VCaP (cell line): ENCODE measurements around the gene TBRG1.

ENCODE experiments used
- H3K27ac ChIP-seq: fragments of 450-650 bp; 2 replicates; pipeline ENCODE4 v1.5.1; 2017
- TF ChIP-seq, protein P1 (sequence below): fragments of 450-650 bp; conservative IDR thresholded peaks from 2 replicates; pipeline ENCODE4 v1.5.1; 2017; ENCODE audit warnings: mild to moderate bottlenecking, moderate library complexity

TBRG1 gene

DNA sequence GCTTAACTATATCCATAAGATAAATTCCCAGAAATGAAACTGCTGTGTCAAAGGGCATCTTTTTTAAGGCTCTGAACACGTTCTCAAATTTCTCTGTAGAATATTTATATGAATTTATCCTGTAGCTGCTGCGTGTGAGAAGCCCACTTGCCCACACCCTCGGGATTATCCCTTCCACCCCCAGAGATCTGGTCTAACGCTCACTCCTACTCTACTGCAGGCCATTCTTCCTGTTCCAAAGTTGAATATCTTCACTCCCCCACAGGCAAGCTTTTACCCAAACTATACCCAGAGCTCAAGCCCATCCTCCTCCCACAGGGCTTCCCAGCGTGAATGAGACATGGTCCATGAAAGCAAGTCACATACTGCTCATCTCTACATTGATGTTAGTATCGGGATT is 25.9 kb downstream of the TBRG1 start:
- TF ChIP-seq, protein P1, sequence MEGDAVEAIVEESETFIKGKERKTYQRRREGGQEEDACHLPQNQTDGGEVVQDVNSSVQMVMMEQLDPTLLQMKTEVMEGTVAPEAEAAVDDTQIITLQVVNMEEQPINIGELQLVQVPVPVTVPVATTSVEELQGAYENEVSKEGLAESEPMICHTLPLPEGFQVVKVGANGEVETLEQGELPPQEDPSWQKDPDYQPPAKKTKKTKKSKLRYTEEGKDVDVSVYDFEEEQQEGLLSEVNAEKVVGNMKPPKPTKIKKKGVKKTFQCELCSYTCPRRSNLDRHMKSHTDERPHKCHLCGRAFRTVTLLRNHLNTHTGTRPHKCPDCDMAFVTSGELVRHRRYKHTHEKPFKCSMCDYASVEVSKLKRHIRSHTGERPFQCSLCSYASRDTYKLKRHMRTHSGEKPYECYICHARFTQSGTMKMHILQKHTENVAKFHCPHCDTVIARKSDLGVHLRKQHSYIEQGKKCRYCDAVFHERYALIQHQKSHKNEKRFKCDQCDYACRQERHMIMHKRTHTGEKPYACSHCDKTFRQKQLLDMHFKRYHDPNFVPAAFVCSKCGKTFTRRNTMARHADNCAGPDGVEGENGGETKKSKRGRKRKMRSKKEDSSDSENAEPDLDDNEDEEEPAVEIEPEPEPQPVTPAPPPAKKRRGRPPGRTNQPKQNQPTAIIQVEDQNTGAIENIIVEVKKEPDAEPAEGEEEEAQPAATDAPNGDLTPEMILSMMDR = no peak

DNA sequence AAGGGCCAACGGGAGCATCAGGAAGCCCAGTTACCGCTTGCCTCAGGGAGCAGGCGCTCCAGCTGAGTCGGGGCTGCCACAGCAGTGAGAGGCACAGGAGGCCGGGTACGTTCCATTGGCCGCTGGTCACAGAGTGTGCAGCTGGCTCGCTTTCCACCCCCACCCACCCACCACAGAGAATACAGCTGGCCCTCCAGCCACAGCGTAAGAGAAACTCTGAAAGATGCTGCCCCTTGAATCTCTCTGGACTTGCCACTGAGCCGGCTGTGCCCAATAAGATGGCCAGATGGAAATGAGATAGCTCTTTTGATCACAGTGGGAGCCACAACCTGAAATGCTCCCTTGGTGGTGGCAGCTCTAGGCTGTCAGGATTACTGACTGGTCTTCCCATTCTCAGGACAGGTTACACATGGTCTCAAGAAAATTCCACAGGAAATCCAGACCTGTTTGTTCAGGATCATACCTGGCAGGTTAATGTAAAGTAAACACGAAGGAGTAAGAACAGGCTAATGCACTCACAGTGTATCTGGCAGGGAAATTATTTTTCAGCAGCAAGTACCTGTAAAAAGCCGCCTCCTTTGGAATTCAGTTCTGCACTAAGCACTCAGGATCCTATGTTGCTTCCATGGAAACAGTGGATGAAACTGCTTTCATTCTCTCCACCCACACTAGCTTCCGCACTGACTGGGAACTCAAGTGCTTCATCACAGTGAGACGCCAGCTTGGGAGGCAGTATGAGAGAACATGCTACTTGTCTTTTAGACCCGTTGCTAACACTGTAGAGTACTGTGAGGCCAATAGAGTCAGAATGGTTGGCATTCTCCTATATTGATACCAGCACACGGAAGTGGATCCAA is 34.3 kb downstream of the TBRG1 start:
- H3K27ac ChIP-seq = peak overlapping the region; percentile 96
- TF ChIP-seq, protein P1 = no peak

More for the DNA sequence above, 25.9 kb downstream of the TBRG1 start:
- no peak overlapping the region for H3K27ac ChIP-seq

DNA sequence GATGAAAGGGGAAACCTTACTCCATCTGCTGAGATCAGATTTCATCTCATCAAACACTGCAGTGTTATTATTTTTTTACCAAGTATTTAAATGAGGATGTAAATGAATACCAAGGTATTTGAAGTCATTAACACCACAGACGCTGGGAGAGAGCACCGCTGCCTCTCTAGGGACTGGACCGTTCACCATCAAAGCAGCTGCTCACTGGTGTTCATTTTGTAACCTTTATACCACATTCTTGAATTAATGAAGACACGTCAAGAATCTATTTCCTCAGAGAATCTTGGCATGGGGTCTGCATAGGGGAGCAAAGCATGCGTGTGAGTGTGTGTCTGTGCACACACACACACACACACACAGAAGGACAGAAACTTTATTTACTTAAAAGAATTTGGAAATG is 35.2 kb downstream of the TBRG1 start:
- H3K27ac ChIP-seq = peak overlapping the region; percentile 96
- TF ChIP-seq, protein P1 = no peak

DNA sequence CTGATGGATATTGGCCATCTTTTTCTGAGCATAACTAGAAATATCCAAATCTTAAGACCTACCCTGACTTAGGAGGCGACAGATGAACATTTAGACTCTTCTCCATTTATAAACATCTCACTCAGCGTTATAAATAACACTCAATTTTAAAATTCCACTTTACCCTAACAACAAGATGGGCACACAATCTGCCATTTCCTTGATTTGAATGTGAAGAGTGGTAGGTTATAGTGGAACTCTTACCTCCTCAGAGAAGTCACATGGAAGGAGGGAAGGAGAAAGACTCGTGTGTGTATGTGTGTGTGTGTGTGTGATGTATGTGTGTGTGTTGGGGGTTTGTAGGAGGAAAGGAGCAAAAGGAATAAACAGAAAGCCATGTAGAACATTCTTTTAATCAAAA is 35.8 kb downstream of the TBRG1 start:
- TF ChIP-seq, protein P1 = no peak
- peak overlapping the region; percentile 96 for H3K27ac ChIP-seq

DNA sequence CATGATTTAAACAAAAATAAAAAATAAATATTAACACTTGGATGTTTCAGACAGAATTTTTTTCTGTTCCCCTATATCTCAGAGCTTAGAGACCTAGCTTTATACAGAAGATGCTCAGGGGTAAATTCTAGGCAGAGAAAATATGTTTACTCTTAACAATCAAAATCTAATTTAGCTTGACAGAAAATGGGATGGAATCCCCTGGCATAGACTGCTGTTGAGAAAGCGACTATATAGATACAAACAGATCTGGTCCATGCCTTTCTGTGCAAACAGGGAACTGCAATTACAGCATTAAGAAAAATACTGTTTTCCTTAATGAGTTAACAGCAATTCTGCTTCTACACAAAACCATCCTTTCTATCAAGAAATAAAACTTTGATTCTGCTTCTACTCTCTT is 36.3 kb downstream of the TBRG1 start:
- TF ChIP-seq, protein P1 = no peak
- peak overlapping the region; percentile 96 for H3K27ac ChIP-seq

DNA sequence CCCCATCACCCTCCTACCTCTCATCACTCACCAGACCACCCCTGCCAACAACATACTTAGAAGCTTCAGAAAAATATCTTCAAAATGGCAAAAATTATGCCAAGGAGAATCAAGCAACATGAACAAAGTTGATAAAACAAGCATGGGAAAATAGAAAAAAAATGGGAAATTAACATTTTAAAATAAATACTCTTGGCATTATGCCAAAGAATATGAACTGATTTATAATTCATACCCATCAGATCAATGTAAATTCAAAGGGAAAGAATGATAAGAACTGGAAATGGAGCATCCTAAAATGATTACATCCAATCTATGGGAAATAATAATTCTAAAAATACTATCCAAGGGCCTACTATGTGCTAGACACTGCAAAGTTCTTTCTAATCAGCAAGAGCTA is 38.9 kb downstream of the TBRG1 start:
- no peak overlapping the region for H3K27ac ChIP-seq
- TF ChIP-seq, protein P1 = no peak

DNA sequence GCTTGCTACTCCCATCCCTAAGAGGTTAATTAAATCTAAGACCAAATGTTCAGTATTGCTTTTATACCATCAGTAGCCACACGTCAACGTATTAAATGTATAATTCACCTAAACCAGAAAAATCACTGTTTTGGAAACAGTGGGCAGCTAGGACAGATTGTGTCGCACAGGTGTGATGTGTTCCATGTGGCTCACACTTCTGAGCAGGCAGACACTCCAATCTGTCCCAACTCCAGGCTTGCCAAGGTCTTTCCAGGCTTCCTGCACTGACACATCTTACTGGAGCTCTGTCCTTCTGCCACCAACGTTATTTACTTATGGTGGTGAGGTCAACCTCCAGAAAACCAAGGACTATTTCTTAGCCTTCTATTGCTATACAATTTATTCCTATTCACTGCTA is 39.4 kb downstream of the TBRG1 start:
- TF ChIP-seq, protein P1 = no peak
- H3K27ac ChIP-seq = no peak overlapping the region
